22Rv1 (cell line): Measurements from ENCODE around the gene SPAG6.

Experiments
- ZFX ChIP-seq: fragments of 450-650 bp; IDR thresholded peaks from 2 replicates; pipeline ENCODE4 v1.6.1; 2017; ENCODE audit warnings: antibody characterized with exemption, borderline replicate concordance
- TF ChIP-seq, protein P1 (sequence below): fragments of 450-650 bp; IDR thresholded peaks from 2 replicates; pipeline ENCODE4 v1.5.1; 2017; ENCODE audit warnings: mild to moderate bottlenecking

- TF ChIP-seq, protein P1, sequence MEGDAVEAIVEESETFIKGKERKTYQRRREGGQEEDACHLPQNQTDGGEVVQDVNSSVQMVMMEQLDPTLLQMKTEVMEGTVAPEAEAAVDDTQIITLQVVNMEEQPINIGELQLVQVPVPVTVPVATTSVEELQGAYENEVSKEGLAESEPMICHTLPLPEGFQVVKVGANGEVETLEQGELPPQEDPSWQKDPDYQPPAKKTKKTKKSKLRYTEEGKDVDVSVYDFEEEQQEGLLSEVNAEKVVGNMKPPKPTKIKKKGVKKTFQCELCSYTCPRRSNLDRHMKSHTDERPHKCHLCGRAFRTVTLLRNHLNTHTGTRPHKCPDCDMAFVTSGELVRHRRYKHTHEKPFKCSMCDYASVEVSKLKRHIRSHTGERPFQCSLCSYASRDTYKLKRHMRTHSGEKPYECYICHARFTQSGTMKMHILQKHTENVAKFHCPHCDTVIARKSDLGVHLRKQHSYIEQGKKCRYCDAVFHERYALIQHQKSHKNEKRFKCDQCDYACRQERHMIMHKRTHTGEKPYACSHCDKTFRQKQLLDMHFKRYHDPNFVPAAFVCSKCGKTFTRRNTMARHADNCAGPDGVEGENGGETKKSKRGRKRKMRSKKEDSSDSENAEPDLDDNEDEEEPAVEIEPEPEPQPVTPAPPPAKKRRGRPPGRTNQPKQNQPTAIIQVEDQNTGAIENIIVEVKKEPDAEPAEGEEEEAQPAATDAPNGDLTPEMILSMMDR, result no peak
- TF ChIP-seq ZFX, result no peak
Measured at GRCh38 chr10:22369434-22370072, 24.3 kb downstream of the SPAG6 start.
